ENCODE data around the gene SYNE2.
A peak's percentile ranks its signal among the peaks of the same experiment; 100 is the strongest.
"Not testable (repeated sequence)": the region's sequence is repeated elsewhere in the genome, so short reads cannot be mapped to it uniquely, and the experiment has no call there.

The SYNE2 gene

DNA sequence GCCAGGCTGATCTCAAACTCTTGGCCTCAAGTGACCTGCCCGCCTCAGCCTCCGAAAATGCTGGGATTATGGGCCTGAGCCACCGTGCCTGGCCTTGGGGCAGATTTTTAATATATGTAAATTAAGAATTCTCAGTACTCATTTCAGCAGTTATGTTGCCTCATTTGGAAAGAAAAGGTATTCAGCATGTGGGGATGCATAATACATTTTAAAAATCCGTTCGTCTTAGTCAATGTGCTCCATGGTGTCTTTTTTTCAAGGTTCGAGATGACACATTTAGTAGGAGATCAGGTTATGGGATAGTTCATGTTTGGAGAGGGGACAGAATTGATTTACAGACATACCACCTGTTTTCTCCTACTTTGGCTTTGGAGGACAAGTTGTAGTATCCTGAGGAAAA, 10.2 kb downstream of the SYNE2 start:
- H3K27ac ChIP-seq: no peak overlapping the region
- no peak for TF ChIP-seq CTCF (conservative IDR thresholded peaks at IDR 0.05)

DNA sequence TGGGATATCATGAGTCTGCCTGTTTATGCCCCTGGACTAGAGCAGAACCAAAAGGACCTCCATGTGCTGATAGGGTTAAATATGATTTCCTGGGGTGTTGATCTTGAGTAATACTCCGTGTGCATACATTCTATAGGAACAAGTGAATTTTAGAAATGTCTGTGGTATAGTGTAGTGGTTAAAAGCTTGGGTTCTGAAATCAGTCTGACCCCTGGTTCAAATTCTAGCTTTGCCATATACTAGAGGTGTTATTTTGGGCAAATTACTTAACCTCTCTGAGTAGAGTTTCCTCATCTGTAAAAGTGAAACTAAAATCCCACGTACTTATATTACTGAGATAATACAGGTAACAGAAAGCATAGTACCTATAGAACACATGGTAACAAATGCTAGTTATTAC, 12.0 kb downstream of the SYNE2 start:
- not testable (repeated sequence) for H3K27ac ChIP-seq

DNA sequence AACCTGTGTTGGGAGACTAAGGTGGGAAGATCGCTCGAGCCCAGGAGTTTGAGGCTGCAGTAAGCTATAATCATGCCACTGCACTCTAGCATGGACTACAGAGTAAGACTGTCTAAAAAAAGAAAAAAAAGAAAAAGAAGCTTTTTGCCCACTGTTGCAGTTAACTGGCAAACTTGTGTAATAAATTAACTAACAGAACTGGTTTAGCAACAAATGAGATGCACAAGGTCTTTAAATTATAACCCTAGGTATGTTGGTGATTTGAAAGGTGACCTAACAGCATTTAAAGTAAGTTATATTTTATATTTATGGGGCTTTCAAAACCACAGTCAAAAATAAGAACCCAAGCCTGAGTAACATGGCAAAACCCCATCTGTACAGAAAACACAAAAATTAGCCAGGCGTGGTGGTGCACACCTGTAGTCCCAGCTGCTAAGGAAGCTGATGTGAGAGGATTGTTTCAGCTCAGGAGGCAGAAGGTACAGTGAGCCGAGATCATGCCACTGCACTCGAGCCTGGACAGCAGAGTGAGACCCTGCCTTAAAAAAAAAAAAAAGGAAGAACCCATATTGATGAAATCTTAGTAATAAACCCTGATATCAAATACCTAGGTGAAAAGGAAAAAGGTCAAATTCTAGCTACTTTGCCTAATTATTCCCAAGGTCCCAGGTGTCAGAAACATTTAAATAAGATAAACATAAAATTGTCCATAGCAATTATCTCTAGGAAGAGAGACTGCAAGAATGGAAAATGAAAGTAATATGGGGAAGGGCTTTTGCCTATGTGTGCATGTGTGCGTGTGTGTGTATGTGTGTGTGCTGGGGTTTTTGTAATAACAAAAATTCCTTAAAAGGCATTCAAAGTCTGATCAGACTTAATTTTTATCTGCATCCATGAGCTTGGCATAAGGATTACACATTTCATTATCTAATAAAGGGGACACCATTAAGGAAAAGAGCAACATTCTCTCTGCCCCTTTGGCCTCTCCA, 15.4 kb downstream of the SYNE2 start:
- peak overlapping the region; percentile 24; the same call in 1 of the 2 replicates for H3K27ac ChIP-seq
- TF ChIP-seq CTCF (conservative IDR thresholded peaks at IDR 0.05): no peak

DNA sequence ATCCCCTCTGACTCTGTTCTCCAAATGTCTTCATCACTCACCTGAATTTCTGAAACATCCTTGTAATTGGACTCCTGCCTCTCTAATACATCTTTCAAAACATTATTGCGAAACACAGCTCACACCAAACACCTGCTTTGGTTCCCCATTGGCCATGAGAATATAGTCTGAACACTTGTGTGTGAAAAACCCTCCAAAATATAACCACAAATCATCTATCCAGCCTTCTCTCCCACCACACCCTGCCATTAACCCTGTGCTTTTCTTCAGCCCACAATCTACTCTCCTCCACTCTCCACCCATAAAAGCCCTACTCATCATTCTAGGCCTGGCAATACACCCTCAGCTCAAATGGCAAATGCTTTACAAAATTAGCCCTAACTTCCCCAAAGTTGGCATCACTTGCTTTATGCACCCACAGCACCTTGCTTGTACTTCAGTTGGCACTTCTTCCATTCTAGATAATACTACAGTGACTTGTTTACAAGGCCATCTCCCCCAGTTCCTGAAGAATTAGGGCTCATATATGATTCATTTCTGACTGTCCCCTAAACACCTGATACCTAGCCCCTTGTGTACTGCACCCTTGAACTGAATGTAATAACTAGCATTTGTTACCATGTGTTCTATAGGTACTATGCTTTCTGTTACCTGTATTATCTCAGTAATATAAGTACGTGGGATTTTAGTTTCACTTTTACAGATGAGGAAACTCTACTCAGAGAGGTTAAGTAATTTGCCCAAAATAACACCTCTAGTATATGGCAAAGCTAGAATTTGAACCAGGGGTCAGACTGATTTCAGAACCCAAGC, 17.3 kb downstream of the SYNE2 start:
- H3K27ac ChIP-seq: not testable (repeated sequence)

DNA sequence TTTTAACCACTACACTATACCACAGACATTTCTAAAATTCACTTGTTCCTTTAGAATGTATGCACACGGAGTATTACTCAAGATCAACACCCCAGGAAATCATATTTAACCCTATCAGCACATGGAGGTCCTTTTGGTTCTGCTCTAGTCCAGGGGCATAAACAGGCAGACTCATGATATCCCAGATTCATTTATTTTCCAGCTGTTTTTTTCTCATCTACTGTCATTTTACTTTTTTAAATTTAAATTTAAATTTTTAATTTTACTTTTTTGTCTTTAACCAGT, 17.9 kb downstream of the SYNE2 start:
- H3K27ac ChIP-seq: not testable (repeated sequence)

- no peak for TF ChIP-seq CTCF (conservative IDR thresholded peaks at IDR 0.05)
- no peak overlapping the region for H3K27ac ChIP-seq
Observed at GRCh38 chr14:63874223-63874622, 21.4 kb downstream of the SYNE2 start.

DNA sequence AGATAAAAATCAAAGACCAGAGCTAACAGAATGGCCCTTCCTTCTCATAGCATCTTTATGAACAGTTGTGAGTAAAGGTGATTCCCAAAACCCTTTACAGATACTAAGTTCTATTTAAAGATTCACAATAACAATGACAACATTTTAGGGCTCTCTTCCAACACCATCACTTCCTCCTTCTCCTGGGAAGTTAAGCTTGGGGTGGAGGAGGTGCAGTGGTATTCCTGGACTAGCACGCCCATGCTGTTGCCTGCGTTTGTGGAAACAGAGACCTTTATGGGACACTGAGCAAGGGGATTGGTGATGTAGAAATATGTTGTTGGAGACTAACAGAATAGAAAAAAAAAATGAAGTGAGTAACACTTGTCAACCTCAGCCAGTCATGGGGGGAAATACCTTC, 22.5 kb downstream of the SYNE2 start:
- TF ChIP-seq CTCF (conservative IDR thresholded peaks at IDR 0.05): no peak
- H3K27ac ChIP-seq: no peak overlapping the region

GRCh38 chr14:63877550-63877939, 24.7 kb downstream of the SYNE2 start:
- no peak for TF ChIP-seq CTCF (conservative IDR thresholded peaks at IDR 0.05)

DNA sequence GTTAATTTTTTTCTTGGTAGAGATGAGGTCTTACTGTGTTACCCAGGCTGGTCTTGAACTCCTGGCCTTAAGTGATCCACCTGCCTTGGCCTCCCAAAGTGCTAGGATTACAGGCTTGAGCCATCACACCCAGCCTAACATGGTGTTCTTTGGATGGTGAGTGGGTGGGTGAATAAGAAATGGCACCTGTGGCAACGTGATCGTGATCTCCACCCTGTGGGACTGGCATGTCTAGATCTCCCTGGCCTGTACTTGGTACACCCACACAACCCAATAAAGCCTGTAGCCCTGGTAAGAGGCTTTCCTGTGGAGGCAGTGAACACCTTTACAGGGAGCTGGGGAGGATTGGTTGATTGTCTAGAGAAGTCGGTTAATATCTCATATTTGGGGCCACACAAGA, 25.2 kb downstream of the SYNE2 start:
- no peak for TF ChIP-seq CTCF (conservative IDR thresholded peaks at IDR 0.05)
- H3K27ac ChIP-seq: no peak overlapping the region

More at GRCh38 chr14:63877550-63877939, 24.7 kb downstream of the SYNE2 start:
- H3K27ac ChIP-seq: no peak overlapping the region
